Left lung (tissue), 10 donors: ENCODE data around the gene LIN54. TPM values are rescaled to one million over a fixed set of nuclear protein-coding genes. Genes with fewer than 3 reads are reported as not detected.

Experiments
- ATAC-seq: fragments of 200-7000 bp; cut with Tn5 transposase; one replicate; pipeline ENCODE4 v1.9.1; 2020; ENCODE audit warnings: moderate library complexity
- DNase-seq, 4 donors: peaks; one replicate each; pipeline ENCODE4 v3.0.0-alpha.2; 2013 to 2020
- H3K27ac ChIP-seq, 2 donors: fragments of 200-600 bp; sonication (generic) in 1 of 2; one replicate each; pipeline versions ENCODE4 v1.5.0 to v1.8.0; 2020 to 2021
- H3K27me3 ChIP-seq, 2 donors: fragments of 200-600 bp; sonication (generic) in 1 of 2; one replicate each; pipeline versions ENCODE4 v1.5.0 to v1.8.0; 2020 to 2021
- H3K36me3 ChIP-seq, 2 donors: fragments of 200-600 bp; sonication (generic) in 1 of 2; one replicate each; pipeline versions ENCODE4 v1.5.0 to v1.8.0; 2020 to 2021
- H3K4me1 ChIP-seq, 2 donors: fragments of 200-600 bp; one replicate each; pipeline ENCODE4 v1.8.0; 2021
- H3K4me3 ChIP-seq, 2 donors: fragments of 200-600 bp; sonication (generic) in 1 of 2; one replicate each; pipeline versions ENCODE4 v1.5.0 to v1.8.0; 2020 to 2021; ENCODE audit warnings: mild to moderate bottlenecking in 1 of 2
- H3K9me3 ChIP-seq, 2 donors: fragments of 200-600 bp; sonication (generic) in 1 of 2; one replicate each; pipeline versions ENCODE4 v1.5.0 to v1.8.0; 2020 to 2021
- CTCF ChIP-seq, 2 donors: fragments of 200-600 bp; sonication (generic) in 1 of 2; IDR thresholded peaks; one replicate each; pipeline versions ENCODE4 v1.5.0 to v1.8.0; 2021; ENCODE audit warnings: antibody characterized with exemption in 2 of 2
- intact Hi-C, 2 donors: fragments of 100-400 bp; cut with DNase I; formaldehyde crosslinking; loops; one replicate each; pipeline versions ENCODE4 v1.11.2 to v1.14.2; 2022
- polyA plus RNA-seq, 6 donors: library from polyadenylated mRNA; unstranded; fragments of 120-200 nt; gene quantifications; one replicate each; pipeline ENCODE4 v1.2.1, GENCODE V29; 2013; ENCODE audit not compliant: insufficient read length in 6 of 6
- total RNA-seq, 2 donors: library from RNA; stranded (reverse); fragmentation: NEBNext Ultra II Directional; extraction: Animal tissue kit (Norgen Biotek cat#: 25700); gene quantifications; one replicate each; pipeline ENCODE4 v1.2.1, GENCODE V29; 2021
- donor health status: DM: no; HTN: yes; CAD: no.
- donor health status: DM: no; HTN: no; CAD: no.

The LIN54 gene
- total and polyA plus RNA-seq, 8 donors = 10.3 to 17.9 (median 14.3) TPM

- no peaks in the 10 kb centered on the region for H3K27me3 ChIP-seq
- no peaks in the 10 kb centered on the region for H3K4me1 ChIP-seq
- DNase-seq = no peak
- TF ChIP-seq CTCF (IDR thresholded peaks at IDR 0.05) = no peak
- H3K4me3 ChIP-seq = no peak overlapping the region
- no peak for ATAC-seq
- H3K9me3 ChIP-seq = no peaks in the 10 kb centered on the region
- intact Hi-C loops = no loop called here
- H3K36me3 ChIP-seq = peaks cover 0 to 11% of the 10 kb centered on the region in 2 donors
- no peak overlapping the region for H3K27ac ChIP-seq
These were observed 63.1 kb downstream of the LIN54 start for GRCh38 chr4:82947498-82947897.

GRCh38 chr4:82939414-82939813 is 71.2 kb downstream of the LIN54 start:
- no peak for ATAC-seq
- H3K27ac ChIP-seq = no peak overlapping the region
- no peak for DNase-seq
- TF ChIP-seq CTCF (IDR thresholded peaks at IDR 0.05) = no peak
- H3K4me1 ChIP-seq = no peaks in the 10 kb centered on the region
- intact Hi-C loops = no loop called here
- H3K9me3 ChIP-seq = no peaks in the 10 kb centered on the region
- peaks cover 0 to 72% of the 10 kb centered on the region in 2 donors for H3K36me3 ChIP-seq
- no peak overlapping the region for H3K4me3 ChIP-seq
- H3K27me3 ChIP-seq = no peaks in the 10 kb centered on the region

GRCh38 chr4:82934441-82934840 is 76.2 kb downstream of the LIN54 start:
- no peaks in the 10 kb centered on the region for H3K4me1 ChIP-seq

GRCh38 chr4:82930848-82931755 is 79.5 kb downstream of the LIN54 start:
- no peaks in the 10 kb centered on the region for H3K4me1 ChIP-seq
- DNase-seq (no peak), ATAC-seq (no peak)
- H3K4me3 ChIP-seq = no peak overlapping the region
- intact Hi-C loops = no loop called here
- TF ChIP-seq CTCF (IDR thresholded peaks at IDR 0.05) = no peak
- peaks cover 0 to 54% of the 10 kb centered on the region in 2 donors for H3K36me3 ChIP-seq
- no peaks in the 10 kb centered on the region for H3K9me3 ChIP-seq
- no peak overlapping the region for H3K27ac ChIP-seq
- no peaks in the 10 kb centered on the region for H3K27me3 ChIP-seq

More at GRCh38 chr4:82934441-82934840, 76.2 kb downstream of the LIN54 start:
- no peak overlapping the region for H3K27ac ChIP-seq
- no peaks in the 10 kb centered on the region for H3K9me3 ChIP-seq
- TF ChIP-seq CTCF (IDR thresholded peaks at IDR 0.05) = no peak
- DNase-seq (no peak), ATAC-seq (no peak)
- H3K4me3 ChIP-seq = no peak overlapping the region
- H3K27me3 ChIP-seq = no peaks in the 10 kb centered on the region
- peaks cover 0 to 79% of the 10 kb centered on the region in 2 donors for H3K36me3 ChIP-seq
- intact Hi-C loops = no loop called here

GRCh38 chr4:82921795-82922194 is 88.8 kb downstream of the LIN54 start:
- no peak for TF ChIP-seq CTCF (IDR thresholded peaks at IDR 0.05)
- no peak for DNase-seq
- H3K36me3 ChIP-seq = peaks cover 0 to 20% of the 10 kb centered on the region in 2 donors
- no peak overlapping the region for H3K27ac ChIP-seq
- H3K27me3 ChIP-seq = no peaks in the 10 kb centered on the region
- no peak for ATAC-seq
- H3K4me1 ChIP-seq = no peaks in the 10 kb centered on the region
- no peaks in the 10 kb centered on the region for H3K9me3 ChIP-seq
- H3K4me3 ChIP-seq = no peak overlapping the region
- intact Hi-C loops = no loop called here
